HEK293T (cell line): ENCODE data around the gene GABRE.

Source experiments
- BHLHE40 ChIP-seq: fragments of 450-650 bp; IDR thresholded peaks from 2 replicates; pipeline ENCODE4 v1.6.1; 2016; ENCODE audit warnings: mild to moderate bottlenecking, moderate library complexity, borderline replicate concordance
- FOXA1 ChIP-seq: fragments of 450-650 bp; IDR thresholded peaks from 2 replicates; pipeline ENCODE4 v1.6.1; 2016; ENCODE audit warnings: mild to moderate bottlenecking
- FOXK2 ChIP-seq: fragments of 450-650 bp; IDR thresholded peaks from 2 replicates; pipeline ENCODE4 v1.6.1; 2016; ENCODE audit warnings: mild to moderate bottlenecking
- HDGF ChIP-seq: fragments of 450-650 bp; IDR thresholded peaks from 2 replicates; pipeline ENCODE4 v1.6.1; 2017; ENCODE audit warnings: antibody characterized with exemption, borderline replicate concordance
- SP1 ChIP-seq: fragments of 450-650 bp; IDR thresholded peaks from 2 replicates; pipeline ENCODE4 v1.6.1; 2017
- SUZ12 ChIP-seq: fragments of 450-650 bp; IDR thresholded peaks from 2 replicates; pipeline ENCODE4 v1.6.1; 2016; ENCODE audit warnings: mild to moderate bottlenecking
- TARDBP ChIP-seq: fragments of 450-650 bp; IDR thresholded peaks from 2 replicates; pipeline ENCODE4 v1.6.1; 2016
- ZNF384 ChIP-seq: fragments of 450-650 bp; IDR thresholded peaks from 2 replicates; pipeline ENCODE4 v1.6.1; 2016

- no peak for TF ChIP-seq SP1
- no peak for TF ChIP-seq BHLHE40
- no peak for TF ChIP-seq HDGF
- no peak for TF ChIP-seq ZNF384
- no peak for TF ChIP-seq FOXK2
- no peak for TF ChIP-seq SUZ12
- TF ChIP-seq TARDBP = no peak
- TF ChIP-seq FOXA1 = no peak
These were observed 583 bp downstream of the GABRE start for GRCh38 chrX:151973851-151974335.
